ENCODE data around the gene JAM3.

DNA sequence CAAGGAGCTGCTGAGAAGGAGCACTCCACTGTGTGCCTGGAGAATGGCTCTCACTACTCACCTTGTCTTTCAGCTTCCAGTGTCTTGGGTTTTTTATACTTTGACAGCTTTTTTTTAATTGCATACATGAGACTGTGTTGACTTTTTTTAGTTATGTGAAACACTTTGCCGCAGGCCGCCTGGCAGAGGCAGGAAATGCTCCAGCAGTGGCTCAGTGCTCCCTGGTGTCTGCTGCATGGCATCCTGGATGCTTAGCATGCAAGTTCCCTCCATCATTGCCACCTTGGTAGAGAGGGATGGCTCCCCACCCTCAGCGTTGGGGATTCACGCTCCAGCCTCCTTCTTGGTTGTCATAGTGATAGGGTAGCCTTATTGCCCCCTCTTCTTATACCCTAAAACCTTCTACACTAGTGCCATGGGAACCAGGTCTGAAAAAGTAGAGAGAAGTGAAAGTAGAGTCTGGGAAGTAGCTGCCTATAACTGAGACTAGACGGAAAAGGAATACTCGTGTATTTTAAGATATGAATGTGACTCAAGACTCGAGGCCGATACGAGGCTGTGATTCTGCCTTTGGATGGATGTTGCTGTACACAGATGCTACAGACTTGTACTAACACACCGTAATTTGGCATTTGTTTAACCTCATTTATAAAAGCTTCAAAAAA is 82.3 kb downstream of the JAM3 start:
- TF ChIP-seq POLR2AphosphoS5 (IDR thresholded peaks at IDR 0.05; ENCODE audit: low read depth, low read length): no peak; the same call in 1 of the 2 replicates
- TF ChIP-seq, protein P1, sequence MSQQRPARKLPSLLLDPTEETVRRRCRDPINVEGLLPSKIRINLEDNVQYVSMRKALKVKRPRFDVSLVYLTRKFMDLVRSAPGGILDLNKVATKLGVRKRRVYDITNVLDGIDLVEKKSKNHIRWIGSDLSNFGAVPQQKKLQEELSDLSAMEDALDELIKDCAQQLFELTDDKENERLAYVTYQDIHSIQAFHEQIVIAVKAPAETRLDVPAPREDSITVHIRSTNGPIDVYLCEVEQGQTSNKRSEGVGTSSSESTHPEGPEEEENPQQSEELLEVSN (IDR thresholded peaks at IDR 0.05): no peak
- TF ChIP-seq SRF (IDR thresholded peaks at IDR 0.05; ENCODE audit: low read depth, low read length): no peak
- no peak for TF ChIP-seq JUND (IDR thresholded peaks at IDR 0.05; ENCODE audit: low read length)
- no peak for TF ChIP-seq ZNF274 (IDR thresholded peaks at IDR 0.05; ENCODE audit: borderline replicate concordance, extremely low read depth, low read length)
- TF ChIP-seq GABPA (IDR thresholded peaks at IDR 0.05; ENCODE audit: borderline replicate concordance, insufficient read depth, low read length): no peak
- TF ChIP-seq CTCF (IDR thresholded peaks at IDR 0.05; ENCODE audit: control extremely low read depth in 1 of 3, insufficient read depth in 1 of 3, low read depth in 1 of 3, low read length in 3 of 3): no peak
- no peak for TF ChIP-seq POLR2A (IDR thresholded peaks at IDR 0.05; ENCODE audit: control extremely low read depth in 1 of 2, low read depth in 2 of 2, low read length in 2 of 2)
- TF ChIP-seq SAP30 (IDR thresholded peaks at IDR 0.05; ENCODE audit: insufficient read depth, insufficient replicate concordance, low read length): no peak
- no peak for TF ChIP-seq ATF3 (IDR thresholded peaks at IDR 0.05; ENCODE audit: insufficient read depth, low read depth, low read length)
- TF ChIP-seq SP1 (IDR thresholded peaks at IDR 0.05; ENCODE audit: low read depth, low read length): no peak
- no peak for TF ChIP-seq EZH2 (IDR thresholded peaks at IDR 0.05; ENCODE audit: low read depth, low read length, severe bottlenecking)
- TF ChIP-seq TCF12 (IDR thresholded peaks at IDR 0.05; ENCODE audit: low read depth, low read length): no peak
- no peak for TF ChIP-seq FOSL1 (IDR thresholded peaks at IDR 0.05; ENCODE audit: insufficient read depth, low read depth, low read length)

All from H1 (cell line).